Epithelial cell of esophagus (primary cell): Measurements from ENCODE around the gene DRC7.
"Not testable (repeated sequence)": the region's sequence is repeated elsewhere in the genome, so short reads cannot be mapped to it uniquely, and the experiment has no call there.

Source experiments
- DNase-seq: peaks from one replicate; pipeline ENCODE4 v3.0.0; 2010; ENCODE audit warnings: low read depth
- H3K4me3 ChIP-seq: 2 replicates; pipeline ENCODE4 v1.5.1; 2011; ENCODE audit warnings: mild to moderate bottlenecking, low read length, control low read depth
- TF ChIP-seq, protein P1 (sequence below): IDR thresholded peaks from 2 replicates; pipeline ENCODE4 v1.5.1; 2011; ENCODE audit warnings: low read depth, mild to moderate bottlenecking, low read length, control low read depth, inconsistent platforms; ENCODE audit not compliant: insufficient read depth; ENCODE audit errors: missing control alignments

The DRC7 gene

DNA sequence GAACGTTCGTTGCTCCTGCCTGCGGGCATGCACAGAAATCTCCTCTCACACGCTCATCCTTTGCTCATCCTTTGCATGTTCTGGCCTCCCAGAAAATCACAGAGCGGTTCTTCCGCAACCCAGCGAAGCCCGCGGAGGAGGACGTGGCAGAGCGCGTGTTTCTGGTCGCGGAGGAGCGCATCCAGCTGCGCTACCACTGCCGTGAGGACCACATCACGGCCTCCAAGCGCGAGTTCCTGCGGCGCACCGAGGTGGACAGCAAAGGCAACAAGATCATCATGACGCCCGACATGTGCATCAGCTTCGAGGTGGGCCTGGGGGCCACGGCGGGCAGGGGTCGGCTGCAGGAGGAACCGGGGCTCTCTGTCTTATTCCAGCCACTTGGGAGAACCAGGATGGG is 31.4 kb downstream of the DRC7 start:
- TF ChIP-seq, protein P1, sequence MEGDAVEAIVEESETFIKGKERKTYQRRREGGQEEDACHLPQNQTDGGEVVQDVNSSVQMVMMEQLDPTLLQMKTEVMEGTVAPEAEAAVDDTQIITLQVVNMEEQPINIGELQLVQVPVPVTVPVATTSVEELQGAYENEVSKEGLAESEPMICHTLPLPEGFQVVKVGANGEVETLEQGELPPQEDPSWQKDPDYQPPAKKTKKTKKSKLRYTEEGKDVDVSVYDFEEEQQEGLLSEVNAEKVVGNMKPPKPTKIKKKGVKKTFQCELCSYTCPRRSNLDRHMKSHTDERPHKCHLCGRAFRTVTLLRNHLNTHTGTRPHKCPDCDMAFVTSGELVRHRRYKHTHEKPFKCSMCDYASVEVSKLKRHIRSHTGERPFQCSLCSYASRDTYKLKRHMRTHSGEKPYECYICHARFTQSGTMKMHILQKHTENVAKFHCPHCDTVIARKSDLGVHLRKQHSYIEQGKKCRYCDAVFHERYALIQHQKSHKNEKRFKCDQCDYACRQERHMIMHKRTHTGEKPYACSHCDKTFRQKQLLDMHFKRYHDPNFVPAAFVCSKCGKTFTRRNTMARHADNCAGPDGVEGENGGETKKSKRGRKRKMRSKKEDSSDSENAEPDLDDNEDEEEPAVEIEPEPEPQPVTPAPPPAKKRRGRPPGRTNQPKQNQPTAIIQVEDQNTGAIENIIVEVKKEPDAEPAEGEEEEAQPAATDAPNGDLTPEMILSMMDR, result no peak
- no peak for DNase-seq
- no peak overlapping the region for H3K4me3 ChIP-seq

DNA sequence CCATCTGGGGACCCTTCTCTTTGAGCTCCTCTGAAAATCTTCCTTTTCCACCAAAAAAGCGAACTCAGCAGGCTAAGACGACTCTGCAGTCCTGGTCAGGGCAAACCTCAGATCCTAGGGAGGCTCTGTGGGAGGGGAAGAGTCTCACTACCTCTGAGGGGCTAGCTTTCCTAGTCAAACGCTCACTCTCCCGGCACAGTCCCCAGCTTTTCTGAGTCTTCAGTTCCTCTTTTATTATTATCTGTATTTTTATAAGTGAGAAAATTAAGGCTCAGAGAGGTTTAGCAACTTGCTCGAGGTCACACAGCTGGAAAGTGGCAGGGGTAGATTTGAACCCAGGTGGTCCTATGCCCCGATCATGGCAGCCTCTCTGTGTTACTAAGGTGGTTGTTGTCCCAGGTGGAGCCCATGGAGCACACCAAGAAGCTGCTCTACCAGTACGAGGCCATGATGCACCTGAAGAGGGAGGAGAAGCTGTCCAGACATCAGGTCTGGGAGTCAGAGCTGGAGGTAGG is 31.9 kb downstream of the DRC7 start:
- TF ChIP-seq, protein P1, result no peak
- DNase-seq, result no peak
- no peak overlapping the region for H3K4me3 ChIP-seq

DNA sequence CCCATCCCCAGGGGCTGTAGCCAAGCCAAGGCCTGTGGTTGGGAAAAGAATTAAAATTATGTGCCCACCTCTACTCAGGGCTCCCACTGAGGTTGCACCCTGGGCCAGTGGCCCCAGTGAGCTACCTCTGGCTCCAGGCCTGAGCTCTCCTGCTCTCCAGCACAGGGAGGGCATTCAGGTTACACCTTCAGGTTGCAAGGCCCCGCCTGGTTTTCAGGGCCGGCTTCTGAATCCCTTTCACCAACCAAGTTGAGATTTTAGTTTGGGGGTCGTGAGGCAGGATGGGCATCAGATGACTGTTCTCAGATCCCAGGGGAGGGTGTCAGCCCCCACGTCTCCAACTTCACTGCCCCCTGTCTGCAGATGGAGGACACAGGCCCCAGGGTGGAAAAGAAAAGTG is 33.0 kb downstream of the DRC7 start:
- DNase-seq, result no peak
- TF ChIP-seq, protein P1, result no peak
- no peak overlapping the region for H3K4me3 ChIP-seq

DNA sequence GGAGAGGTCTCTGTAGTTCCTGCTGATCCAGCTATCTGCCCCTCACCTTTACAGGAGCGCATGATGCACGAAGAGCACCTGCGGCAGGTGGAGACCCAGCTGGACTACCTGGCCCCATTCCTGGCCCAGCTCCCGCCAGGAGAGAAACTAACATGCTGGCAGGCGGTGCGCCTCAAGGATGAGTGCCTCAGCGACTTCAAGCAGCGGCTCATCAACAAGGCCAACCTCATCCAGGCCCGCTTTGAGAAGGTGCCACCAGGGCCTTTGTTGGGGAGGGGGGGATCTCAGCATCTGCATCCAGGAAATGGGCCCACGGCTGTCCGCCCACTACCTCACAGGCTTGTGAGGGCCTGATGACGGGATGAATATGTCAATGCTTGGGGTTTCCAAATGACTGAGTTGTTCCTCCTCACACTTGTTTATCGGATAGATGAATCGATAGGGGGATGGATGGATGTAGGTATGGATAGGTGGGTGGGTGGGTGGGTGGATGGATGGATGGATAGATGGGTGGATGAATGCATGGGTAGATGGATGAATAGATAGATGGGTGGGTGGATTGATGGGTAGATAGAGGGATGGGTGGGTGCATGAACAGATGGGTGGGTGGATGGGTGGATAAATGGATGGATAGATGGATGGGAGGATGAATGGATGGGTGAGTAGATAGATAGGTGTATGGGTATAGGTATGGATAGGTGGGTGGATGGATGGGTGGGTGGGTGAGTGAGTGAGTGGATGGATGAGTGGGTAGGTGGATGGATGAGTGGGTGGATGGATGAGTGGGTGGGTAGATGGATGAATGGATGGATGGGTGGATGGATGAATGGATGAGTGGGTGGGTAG is 34.0 kb downstream of the DRC7 start:
- TF ChIP-seq, protein P1, result no peak
- no peak for DNase-seq
- H3K4me3 ChIP-seq, result no peak overlapping the region

DNA sequence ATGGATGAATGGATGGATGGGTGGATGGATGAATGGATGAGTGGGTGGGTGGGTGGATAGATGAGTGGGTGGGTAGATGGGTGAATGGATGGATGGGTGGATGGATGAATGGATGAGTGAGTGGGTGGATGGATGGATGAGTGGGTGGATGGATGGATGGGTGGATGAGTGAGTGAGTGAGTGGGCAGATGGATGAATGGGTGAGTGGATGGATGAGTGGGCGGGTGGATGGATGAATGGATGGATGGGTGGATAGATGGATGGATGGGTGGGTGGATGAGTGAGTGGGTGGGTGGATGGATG is 34.5 kb downstream of the DRC7 start:
- TF ChIP-seq, protein P1, result no peak
- DNase-seq, result no peak
- H3K4me3 ChIP-seq, result no peak overlapping the region

DNA sequence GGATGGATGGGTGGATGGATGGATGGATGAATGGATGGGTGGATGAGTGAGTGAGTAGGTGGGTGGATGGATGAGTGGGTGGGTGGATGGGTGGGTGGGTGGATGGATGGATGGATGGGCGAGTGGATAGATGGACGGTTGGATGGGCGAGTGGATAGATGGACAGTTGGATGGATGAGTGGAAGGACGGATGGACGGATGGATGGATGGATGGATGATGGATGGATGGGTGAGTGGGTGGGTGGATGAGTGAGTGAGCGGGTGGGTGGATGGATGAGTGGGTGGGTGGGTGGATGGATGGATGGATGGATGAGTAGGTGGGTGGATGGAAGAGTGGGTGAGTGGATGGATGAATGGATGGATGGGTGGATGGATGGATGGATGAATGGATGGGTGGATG is 35.2 kb downstream of the DRC7 start:
- H3K4me3 ChIP-seq, DNase-seq: not testable (repeated sequence)

DNA sequence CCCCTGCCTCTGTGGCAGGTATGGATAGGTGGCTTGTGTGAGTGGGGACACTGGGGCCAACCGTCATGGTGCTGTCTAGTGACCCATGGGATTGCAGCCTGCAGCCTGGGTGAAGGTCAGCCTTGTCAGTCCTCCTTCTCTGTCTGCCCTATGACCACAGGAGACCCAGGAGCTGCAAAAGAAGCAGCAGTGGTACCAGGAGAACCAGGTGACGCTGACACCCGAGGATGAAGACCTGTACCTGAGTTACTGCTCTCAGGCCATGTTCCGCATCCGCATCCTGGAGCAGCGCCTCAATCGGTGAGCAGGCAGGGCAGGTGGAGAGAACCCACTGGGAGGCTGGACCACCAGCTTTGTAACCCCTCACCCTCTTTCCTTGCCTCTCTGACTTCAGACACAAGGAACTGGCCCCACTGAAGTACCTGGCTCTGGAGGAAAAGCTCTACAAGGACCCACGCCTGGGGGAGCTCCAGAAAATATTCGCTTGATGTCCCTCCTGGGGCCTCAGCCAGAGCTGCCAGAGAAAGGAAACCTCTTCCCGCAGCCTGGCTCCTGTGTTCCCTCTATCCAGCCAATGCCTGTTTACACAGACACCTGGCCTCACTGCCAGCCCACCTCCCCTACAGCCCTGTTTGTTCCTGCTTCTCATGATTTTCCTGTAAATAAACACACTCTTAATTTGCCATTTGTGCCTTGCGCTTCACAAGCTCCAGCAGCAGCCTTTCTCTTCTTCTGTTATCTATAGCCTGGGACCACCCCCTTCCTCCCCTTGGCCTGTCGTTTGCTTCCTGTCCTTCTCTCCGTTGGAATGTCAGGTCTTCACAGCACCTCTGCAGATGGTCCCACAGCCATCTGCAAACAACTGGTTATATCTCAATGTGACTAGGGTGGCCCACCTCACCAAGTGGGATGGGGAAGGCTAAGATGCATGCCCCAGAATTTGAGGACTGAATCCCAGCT is 36.4 kb downstream of the DRC7 start:
- DNase-seq, result no peak
- no peak overlapping the region for H3K4me3 ChIP-seq
- TF ChIP-seq, protein P1, result no peak
